ENCODE data around the gene PBXIP1. TPM values are rescaled to one million over a fixed set of nuclear protein-coding genes. Genes with fewer than 3 reads are reported as not detected.
A peak's percentile ranks its signal among the peaks of the same experiment; 100 is the strongest.

The PBXIP1 gene
- total and polyA plus RNA-seq, 2 of the 13 experiments (the other 11 are each of a cell fraction or from before 2014, with no cell fraction given): 16.3 to 31.9 TPM

- TF ChIP-seq ZNF552 (CRISPR knock-in tag; IDR thresholded peaks at IDR 0.05; ENCODE audit: borderline replicate concordance) (no peak), ZNF703 (CRISPR knock-in tag; IDR thresholded peaks at IDR 0.05; ENCODE audit: borderline replicate concordance) (no peak), STAG1 (CRISPR knock-in tag; IDR thresholded peaks at IDR 0.05) (no peak), CREM (IDR thresholded peaks at IDR 0.05) (peak; percentile 76), CREM (CRISPR knock-in tag; IDR thresholded peaks at IDR 0.05) (no peak), FOXK2 (IDR thresholded peaks at IDR 0.05) (no peak; the same call in 1 of the 2 replicates), MTA1 (CRISPR knock-in tag; IDR thresholded peaks at IDR 0.05; ENCODE audit: borderline replicate concordance) (peak; percentile 52; the same call in 1 of the 2 replicates), SRSF1 (optimal IDR thresholded peaks at IDR 0.05; ENCODE audit: low read depth, low read length) (peak; percentile 68), BRCA1 (CRISPR knock-in tag; IDR thresholded peaks at IDR 0.05) (no peak), SIX4 (CRISPR knock-in tag; IDR thresholded peaks at IDR 0.05) (no peak), ZNF569 (CRISPR knock-in tag; IDR thresholded peaks at IDR 0.05; ENCODE audit: borderline replicate concordance) (no peak), ZKSCAN5 (CRISPR knock-in tag; IDR thresholded peaks at IDR 0.05) (no peak), CEBPB (IDR thresholded peaks at IDR 0.05; ENCODE audit: borderline replicate concordance, low read depth, low read length) (no peak), ZNF230 (CRISPR knock-in tag; IDR thresholded peaks at IDR 0.05) (0 out of 2 replicates have a peak, but pooled peaks have one; percentile 38), CSRNP2 (CRISPR knock-in tag; conservative IDR thresholded peaks at IDR 0.05; ENCODE audit: low read depth) (no peak), FOXA1 (IDR thresholded peaks at IDR 0.05) (no peak), FOXA1 (CRISPR knock-in tag; IDR thresholded peaks at IDR 0.05) (no peak), ZC3H13 (CRISPR knock-in tag; IDR thresholded peaks at IDR 0.05) (peak; percentile 94), HOXA9 (CRISPR knock-in tag; IDR thresholded peaks at IDR 0.05; ENCODE audit: borderline replicate concordance) (no peak), ZNF768 (CRISPR knock-in tag; IDR thresholded peaks at IDR 0.05) (no peak), ADNP (CRISPR knock-in tag; IDR thresholded peaks at IDR 0.05) (no peak), ZNF790 (CRISPR knock-in tag; IDR thresholded peaks at IDR 0.05; ENCODE audit: borderline replicate concordance) (no peak)
- TF ChIP-seq, protein P1, sequence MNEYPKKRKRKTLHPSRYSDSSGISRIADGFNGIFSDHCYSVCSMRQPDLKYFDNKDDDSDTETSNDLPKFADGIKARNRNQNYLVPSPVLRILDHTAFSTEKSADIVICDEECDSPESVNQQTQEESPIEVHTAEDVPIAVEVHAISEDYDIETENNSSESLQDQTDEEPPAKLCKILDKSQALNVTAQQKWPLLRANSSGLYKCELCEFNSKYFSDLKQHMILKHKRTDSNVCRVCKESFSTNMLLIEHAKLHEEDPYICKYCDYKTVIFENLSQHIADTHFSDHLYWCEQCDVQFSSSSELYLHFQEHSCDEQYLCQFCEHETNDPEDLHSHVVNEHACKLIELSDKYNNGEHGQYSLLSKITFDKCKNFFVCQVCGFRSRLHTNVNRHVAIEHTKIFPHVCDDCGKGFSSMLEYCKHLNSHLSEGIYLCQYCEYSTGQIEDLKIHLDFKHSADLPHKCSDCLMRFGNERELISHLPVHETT (CRISPR knock-in tag; conservative IDR thresholded peaks at IDR 0.05): no peak
- TF ChIP-seq, protein P2, sequence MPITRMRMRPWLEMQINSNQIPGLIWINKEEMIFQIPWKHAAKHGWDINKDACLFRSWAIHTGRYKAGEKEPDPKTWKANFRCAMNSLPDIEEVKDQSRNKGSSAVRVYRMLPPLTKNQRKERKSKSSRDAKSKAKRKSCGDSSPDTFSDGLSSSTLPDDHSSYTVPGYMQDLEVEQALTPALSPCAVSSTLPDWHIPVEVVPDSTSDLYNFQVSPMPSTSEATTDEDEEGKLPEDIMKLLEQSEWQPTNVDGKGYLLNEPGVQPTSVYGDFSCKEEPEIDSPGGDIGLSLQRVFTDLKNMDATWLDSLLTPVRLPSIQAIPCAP (CRISPR knock-in tag; IDR thresholded peaks at IDR 0.05; ENCODE audit: low read depth): no peak
- TF ChIP-seq, protein P3, sequence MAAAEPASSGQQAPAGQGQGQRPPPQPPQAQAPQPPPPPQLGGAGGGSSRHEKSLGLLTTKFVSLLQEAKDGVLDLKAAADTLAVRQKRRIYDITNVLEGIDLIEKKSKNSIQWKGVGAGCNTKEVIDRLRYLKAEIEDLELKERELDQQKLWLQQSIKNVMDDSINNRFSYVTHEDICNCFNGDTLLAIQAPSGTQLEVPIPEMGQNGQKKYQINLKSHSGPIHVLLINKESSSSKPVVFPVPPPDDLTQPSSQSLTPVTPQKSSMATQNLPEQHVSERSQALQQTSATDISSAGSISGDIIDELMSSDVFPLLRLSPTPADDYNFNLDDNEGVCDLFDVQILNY (CRISPR knock-in tag; conservative IDR thresholded peaks at IDR 0.05): peak; percentile 97
Measured at GRCh38 chr1:154974102-154974807, 18.4 kb upstream of the PBXIP1 start, which contains the start of gene CKS1B (continued).
